Naive B cell (primary cell): ENCODE data around the gene GPANK1. TPM values are rescaled to one million over a fixed set of nuclear protein-coding genes. Genes with fewer than 3 reads are reported as not detected.
A peak's percentile ranks its signal among the peaks of the same experiment; 100 is the strongest.

Source experiments
- ATAC-seq, 2 donors: fragments of 150-1000 bp; cut with Tn5 transposase; 2 replicates each; pipeline ENCODE4 v1.10.0; 2021; ENCODE audit warnings: low read depth in 2 of 2, mild to moderate bottlenecking in 2 of 2, moderate library complexity in 2 of 2
- DNase-seq: peaks from one replicate; pipeline ENCODE4 v3.0.0; 2022
- H3K27ac Mint-ChIP-seq, 6 donors: one replicate each; pipeline ENCODE4 v1.8.0; 2020 to 2022; ENCODE audit warnings: mild to moderate bottlenecking in 6 of 6, mixed read lengths in 6 of 6, moderate library complexity in 5 of 6, inconsistent platforms in 2 of 6
- H3K27me3 Mint-ChIP-seq, 3 donors: one replicate each; pipeline ENCODE4 v1.8.0; 2021 to 2022; ENCODE audit warnings: mixed read lengths in 3 of 3, mild to moderate bottlenecking in 1 of 3
- H3K36me3 Mint-ChIP-seq, 2 donors: one replicate each; pipeline ENCODE4 v1.8.0; 2020 to 2022; ENCODE audit warnings: mixed read lengths in 2 of 2, inconsistent platforms in 1 of 2, mild to moderate bottlenecking in 1 of 2
- H3K4me1 Mint-ChIP-seq, 3 donors: one replicate each; pipeline ENCODE4 v1.8.0; 2020 to 2022; ENCODE audit warnings: mixed read lengths in 3 of 3, inconsistent platforms in 1 of 3, mild to moderate bottlenecking in 1 of 3, moderate library complexity in 1 of 3
- H3K4me3 Mint-ChIP-seq, 8 donors: one replicate each; pipeline ENCODE4 v1.8.0; 2020 to 2022; ENCODE audit warnings: mild to moderate bottlenecking in 8 of 8, mixed read lengths in 8 of 8, moderate library complexity in 8 of 8, inconsistent platforms in 2 of 8
- H3K9me3 Mint-ChIP-seq, 7 donors: one replicate each; pipeline ENCODE4 v1.8.0; 2020 to 2022; ENCODE audit warnings: mixed read lengths in 7 of 7, mild to moderate bottlenecking in 5 of 7, inconsistent platforms in 2 of 7, moderate library complexity in 1 of 7
- polyA plus RNA-seq, 6 donors: library from polyadenylated mRNA; unstranded; fragments of 300-500 nt; fragmentation: Illumina TruSeq; gene quantifications; one replicate each; pipeline ENCODE4 v1.2.3, GENCODE V29; 2021; ENCODE audit warnings: low read depth in 6 of 6

Gene GPANK1
- polyA plus RNA-seq, 6 donors from 2014 or later: 18.5 to 27.8 (median 23.5) TPM

- Mint-ChIP-seq H3K27me3 (no peaks in the 10 kb centered on the region), H3K9me3 (no peaks in the 10 kb centered on the region), H3K27ac (peak overlapping the region in 5 of 6 donors; percentile 32 to 93 (median 71)), H3K4me3 (peak overlapping the region in 6 of 8 donors; percentile 21 to 96 (median 66)), H3K4me1 (peaks cover 47 to 82% (median 67%) of the 10 kb centered on the region in 3 donors), H3K36me3 (peaks cover 0 to 16% of the 10 kb centered on the region in 2 donors)
- no peak for DNase-seq
- ATAC-seq: no peak
Observed at GRCh38 chr6:31657406-31658157, 7.2 kb downstream of the GPANK1 start.

GRCh38 chr6:31655349-31656237, 9.2 kb downstream of the GPANK1 start, which contains the start of gene APOM:
TSS of gene APOM (plus strand) at chr6:31655894. CDS start at chr6:31655967, 73 bp downstream.
- Mint-ChIP-seq H3K27ac (peak within 1 kb of the TSS in 4 of 6 donors; percentile 49 to 85 (median 70)), H3K27me3 (no peaks in the 10 kb centered on the region), H3K9me3 (no peaks in the 10 kb centered on the region), H3K36me3 (peaks cover 0 to 11% of the 10 kb centered on the region in 2 donors), H3K4me1 (peaks cover 56 to 79% (median 74%) of the 10 kb centered on the region in 3 donors), H3K4me3 (peak within 1 kb of the TSS in 4 of 8 donors; percentile 17 to 96 (median 42))
- no peak for ATAC-seq
- no peak for DNase-seq

- Mint-ChIP-seq H3K27ac (peak overlapping the region in 1 of 6 donors; percentile 56), H3K4me3 (peak overlapping the region in 4 of 8 donors; percentile 32 to 97 (median 74)), H3K36me3 (peaks cover 0 to 11% of the 10 kb centered on the region in 2 donors), H3K27me3 (no peaks in the 10 kb centered on the region), H3K4me1 (peaks cover 53 to 79% (median 76%) of the 10 kb centered on the region in 3 donors), H3K9me3 (no peaks in the 10 kb centered on the region)
- no peak for ATAC-seq
- DNase-seq: no peak
Observed at GRCh38 chr6:31654574-31655348, 10.0 kb downstream of the GPANK1 start.

GRCh38 chr6:31652925-31653724, 11.7 kb downstream of the GPANK1 start:
- no peaks in the 10 kb centered on the region for H3K27me3 Mint-ChIP-seq
- H3K4me1 Mint-ChIP-seq: peaks cover 42 to 69% (median 59%) of the 10 kb centered on the region in 3 donors
- DNase-seq: peak; percentile 92
- ATAC-seq: peak; percentile 67 to 71
- peak overlapping the region; percentile 97 to 100 (median 100) for H3K27ac Mint-ChIP-seq
- H3K4me3 Mint-ChIP-seq: peak overlapping the region; percentile 88 to 99 (median 97)
- peaks cover 0 to 18% of the 10 kb centered on the region in 2 donors for H3K36me3 Mint-ChIP-seq
- H3K9me3 Mint-ChIP-seq: no peaks in the 10 kb centered on the region

- peaks cover 35 to 56% (median 45%) of the 10 kb centered on the region in 3 donors for H3K4me1 Mint-ChIP-seq
Observed at GRCh38 chr6:31651602-31652191, 13.1 kb downstream of the GPANK1 start.

GRCh38 chr6:31645325-31645724, 19.5 kb downstream of the GPANK1 start:
- peaks cover 13 to 29% of the 10 kb centered on the region in 2 donors for H3K36me3 Mint-ChIP-seq
- H3K27me3 Mint-ChIP-seq: no peaks in the 10 kb centered on the region
- no peaks in the 10 kb centered on the region for H3K9me3 Mint-ChIP-seq
- H3K27ac Mint-ChIP-seq: peak overlapping the region in 4 of 6 donors; percentile 26 to 70 (median 54)
- H3K4me3 Mint-ChIP-seq: peak overlapping the region in 1 of 8 donors; percentile 32
- DNase-seq (no peak), ATAC-seq (no peak)
- peaks cover 9 to 16% (median 15%) of the 10 kb centered on the region in 3 donors for H3K4me1 Mint-ChIP-seq

More at GRCh38 chr6:31651602-31652191, 13.1 kb downstream of the GPANK1 start:
- ATAC-seq (no peak), DNase-seq (no peak)
- no peaks in the 10 kb centered on the region for H3K27me3 Mint-ChIP-seq
- peak overlapping the region; percentile 97 to 100 (median 100) for H3K27ac Mint-ChIP-seq
- H3K36me3 Mint-ChIP-seq: peaks cover 0 to 18% of the 10 kb centered on the region in 2 donors
- H3K9me3 Mint-ChIP-seq: no peaks in the 10 kb centered on the region
- peak overlapping the region; percentile 88 to 99 (median 97) for H3K4me3 Mint-ChIP-seq

- Mint-ChIP-seq H3K9me3 (no peaks in the 10 kb centered on the region), H3K27ac (peak overlapping the region in 2 of 6 donors; percentile 38 to 44), H3K4me1 (peaks cover 4 to 11% (median 5%) of the 10 kb centered on the region in 3 donors), H3K36me3 (peaks cover 13 to 28% of the 10 kb centered on the region in 2 donors), H3K27me3 (no peaks in the 10 kb centered on the region), H3K4me3 (no peak overlapping the region)
- ATAC-seq: no peak
- no peak for DNase-seq
Observed at GRCh38 chr6:31643818-31644454, 20.9 kb downstream of the GPANK1 start.

GRCh38 chr6:31642798-31643570, 21.8 kb downstream of the GPANK1 start:
- Mint-ChIP-seq H3K27me3 (no peaks in the 10 kb centered on the region), H3K4me1 (peaks cover 4 to 11% (median 5%) of the 10 kb centered on the region in 3 donors), H3K9me3 (no peaks in the 10 kb centered on the region), H3K36me3 (peaks cover 13 to 28% of the 10 kb centered on the region in 2 donors), H3K27ac (peak overlapping the region in 1 of 6 donors; percentile 59), H3K4me3 (no peak overlapping the region)
- no peak for DNase-seq
- ATAC-seq: no peak

- H3K27me3 Mint-ChIP-seq: no peaks in the 10 kb centered on the region
- H3K9me3 Mint-ChIP-seq: no peaks in the 10 kb centered on the region
- H3K36me3 Mint-ChIP-seq: peaks cover 13 to 28% of the 10 kb centered on the region in 2 donors
- ATAC-seq (no peak), DNase-seq (no peak)
- H3K4me1 Mint-ChIP-seq: peaks cover 4 to 11% (median 5%) of the 10 kb centered on the region in 3 donors
- H3K27ac Mint-ChIP-seq: peak overlapping the region in 2 of 6 donors; percentile 51 to 64
- H3K4me3 Mint-ChIP-seq: no peak overlapping the region
Observed at GRCh38 chr6:31641370-31641769, 23.4 kb downstream of the GPANK1 start.

- Mint-ChIP-seq H3K4me1 (peaks cover 4 to 11% (median 5%) of the 10 kb centered on the region in 3 donors), H3K9me3 (no peaks in the 10 kb centered on the region), H3K4me3 (no peak overlapping the region), H3K27me3 (no peaks in the 10 kb centered on the region), H3K27ac (peak overlapping the region in 1 of 6 donors; percentile 4), H3K36me3 (peaks cover 13 to 26% of the 10 kb centered on the region in 2 donors)
- no peak for ATAC-seq
- DNase-seq: no peak
Observed at GRCh38 chr6:31640612-31641011, 24.2 kb downstream of the GPANK1 start.

GRCh38 chr6:31639449-31639861, 25.3 kb downstream of the GPANK1 start:
- peaks cover 11 to 17% of the 10 kb centered on the region in 2 donors for H3K36me3 Mint-ChIP-seq
- DNase-seq (no peak), ATAC-seq (no peak)
- H3K4me3 Mint-ChIP-seq: no peak overlapping the region
- no peaks in the 10 kb centered on the region for H3K27me3 Mint-ChIP-seq
- no peak overlapping the region for H3K27ac Mint-ChIP-seq
- H3K9me3 Mint-ChIP-seq: no peaks in the 10 kb centered on the region
- H3K4me1 Mint-ChIP-seq: no peaks in the 10 kb centered on the region
